ENCODE results near the gene KRT33A.

DNA sequence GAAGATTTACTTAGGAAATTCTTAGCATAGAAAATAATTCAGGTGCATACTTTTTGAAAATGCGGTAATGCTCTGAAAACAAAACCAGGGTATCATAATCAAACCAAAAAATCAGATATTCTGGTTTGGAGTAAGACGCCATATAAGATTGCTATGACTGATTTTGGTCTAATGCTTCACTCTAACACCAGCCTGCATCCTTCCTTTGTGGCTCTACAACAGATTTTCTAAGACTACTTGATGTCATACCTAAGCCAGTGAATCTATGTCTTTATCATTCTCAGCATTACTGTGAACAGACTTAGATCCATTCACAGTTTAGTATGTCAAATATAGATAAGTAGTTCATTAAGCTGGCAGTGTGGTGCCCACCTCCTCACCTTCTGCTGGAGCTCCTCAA, 18.4 kb upstream of the KRT33A start:
- TF ChIP-seq, protein P1, sequence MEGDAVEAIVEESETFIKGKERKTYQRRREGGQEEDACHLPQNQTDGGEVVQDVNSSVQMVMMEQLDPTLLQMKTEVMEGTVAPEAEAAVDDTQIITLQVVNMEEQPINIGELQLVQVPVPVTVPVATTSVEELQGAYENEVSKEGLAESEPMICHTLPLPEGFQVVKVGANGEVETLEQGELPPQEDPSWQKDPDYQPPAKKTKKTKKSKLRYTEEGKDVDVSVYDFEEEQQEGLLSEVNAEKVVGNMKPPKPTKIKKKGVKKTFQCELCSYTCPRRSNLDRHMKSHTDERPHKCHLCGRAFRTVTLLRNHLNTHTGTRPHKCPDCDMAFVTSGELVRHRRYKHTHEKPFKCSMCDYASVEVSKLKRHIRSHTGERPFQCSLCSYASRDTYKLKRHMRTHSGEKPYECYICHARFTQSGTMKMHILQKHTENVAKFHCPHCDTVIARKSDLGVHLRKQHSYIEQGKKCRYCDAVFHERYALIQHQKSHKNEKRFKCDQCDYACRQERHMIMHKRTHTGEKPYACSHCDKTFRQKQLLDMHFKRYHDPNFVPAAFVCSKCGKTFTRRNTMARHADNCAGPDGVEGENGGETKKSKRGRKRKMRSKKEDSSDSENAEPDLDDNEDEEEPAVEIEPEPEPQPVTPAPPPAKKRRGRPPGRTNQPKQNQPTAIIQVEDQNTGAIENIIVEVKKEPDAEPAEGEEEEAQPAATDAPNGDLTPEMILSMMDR (IDR thresholded peaks at IDR 0.05), result no peak
- no peak for TF ChIP-seq POLR2A (IDR thresholded peaks at IDR 0.05)
